GM12878 (cell line): ENCODE measurements around the gene ZNF791. TPM values are rescaled to one million over a fixed set of nuclear protein-coding genes. Genes with fewer than 3 reads are reported as not detected.
A peak's percentile ranks its signal among the peaks of the same experiment; 100 is the strongest.

Source experiments
- ATAC-seq: fragments of 200-7000 bp; cut with Tn5 transposase; 3 replicates; pipeline ENCODE4 v1.9.1; 2020; ENCODE audit warnings: mild to moderate bottlenecking, moderate library complexity
- BruUV-seq: library from RNA; stranded (reverse); fragments of 400-500 nt; replicated peaks from 2 replicates; lab custom pipeline; 2021; lab: Mats Ljungman, UMichigan
- CTCF ChIA-PET: fragments of 300-600 bp; sonication (Branson Sonifier 250); formaldehyde crosslinking; extraction: SDS; loops from one replicate; lab custom pipeline; 2021; ENCODE audit warnings: inconsistent platforms; lab: Yijun Ruan, JAX
- POLR2A ChIA-PET: fragments of 350-600 bp; formaldehyde crosslinking; extraction: SDS; loops from one replicate; lab custom pipeline; 2021; ENCODE audit warnings: inconsistent platforms; lab: Charles Lee
- RAD21 ChIA-PET: fragments of 300-600 bp; sonication (Branson Sonifier 250); formaldehyde crosslinking; loops from one replicate; lab custom pipeline; 2023; ENCODE audit warnings: antibody characterized with exemption; ENCODE audit not compliant: unreplicated experiment; lab: Charles Lee
- SMC1A ChIA-PET: fragments of 300-600 bp; sonication (Branson Sonifier 250); formaldehyde crosslinking; loops from one replicate; lab custom pipeline; 2023; ENCODE audit not compliant: unreplicated experiment, uncharacterized antibody; lab: Charles Lee
- DNase-seq: peaks from one replicate; pipeline ENCODE4 v3.0.0-alpha.2; 2011; ENCODE audit warnings: low read depth, low spot score
- FAIRE-seq: peaks from 3 replicates; lab custom pipeline; 2011; peaks lifted over from hg19 to GRCh38; lab: Jason Lieb, UNC
- H2AFZ ChIP-seq: 2 replicates; pipeline ENCODE4 v1.6.0; 2011; ENCODE audit warnings: low read depth, low read length, control low read depth; ENCODE audit not compliant: control insufficient read depth
- H3K27ac ChIP-seq: 2 replicates; pipeline ENCODE4 v1.5.1; 2011; ENCODE audit warnings: control low read depth; ENCODE audit not compliant: control insufficient read depth, insufficient read depth
- H3K27me3 ChIP-seq, 2 experiments: replicated peaks in 1 of 2; 2 replicates each; pipeline versions ENCODE4 v1.6.0 to v1.6.1; 2011; ENCODE audit warnings: low read length in 1 of 2; ENCODE audit not compliant: control insufficient read depth in 2 of 2, insufficient read depth in 2 of 2
- H3K36me3 ChIP-seq, 2 experiments: 2 replicates each; pipeline ENCODE4 v1.5.1; 2011; ENCODE audit warnings: low read length in 1 of 2; ENCODE audit not compliant: control insufficient read depth in 2 of 2, insufficient read depth in 2 of 2
- H3K4me1 ChIP-seq: 2 replicates; pipeline ENCODE4 v1.6.1; 2011; ENCODE audit warnings: mild to moderate bottlenecking, low read length, moderate library complexity, mixed read lengths; ENCODE audit not compliant: control insufficient read depth, insufficient read depth
- H3K4me2 ChIP-seq: 2 replicates; pipeline ENCODE4 v1.6.0; 2011; ENCODE audit warnings: control low read depth; ENCODE audit not compliant: control insufficient read depth, insufficient read depth
- H3K4me3 ChIP-seq: fragments of 200-600 bp; sonication (generic); 2 replicates; pipeline ENCODE4 v1.5.1; 2016
- H3K79me2 ChIP-seq: 2 replicates; pipeline ENCODE4 v1.6.0; 2011; ENCODE audit warnings: low read length; ENCODE audit not compliant: control insufficient read depth, insufficient read depth
- H3K9ac ChIP-seq: 2 replicates; pipeline ENCODE4 v1.8.0; 2011; ENCODE audit warnings: low read length, control low read depth, mixed read lengths; ENCODE audit not compliant: control insufficient read depth, insufficient read depth
- H3K9me3 ChIP-seq: replicated peaks from 3 replicates; pipeline ENCODE4 v1.5.1; 2011; ENCODE audit warnings: mild to moderate bottlenecking, low read length; ENCODE audit not compliant: control insufficient read depth, insufficient read depth
- H4K20me1 ChIP-seq: 2 replicates; pipeline ENCODE4 v1.6.0; 2011; ENCODE audit not compliant: control insufficient read depth, insufficient read depth
- BACH1 ChIP-seq: fragments of 450-650 bp; IDR thresholded peaks from 2 replicates; pipeline ENCODE4 v1.6.1; 2017; ENCODE audit warnings: mild to moderate bottlenecking, borderline replicate concordance
- CBX5 ChIP-seq: sonication (generic); IDR thresholded peaks from 2 replicates; pipeline ENCODE4 v1.6.1; 2016; ENCODE audit warnings: low read depth, moderate library complexity, mild to moderate bottlenecking, inconsistent platforms
- GABPA ChIP-seq: IDR thresholded peaks from 2 replicates; pipeline ENCODE4 v1.6.1; 2014; ENCODE audit warnings: antibody characterized with exemption, low read depth, mild to moderate bottlenecking, inconsistent platforms
- KLF5 ChIP-seq: fragments of 450-650 bp; IDR thresholded peaks from 2 replicates; pipeline ENCODE4 v1.6.1; 2014; ENCODE audit warnings: mild to moderate bottlenecking; ENCODE audit not compliant: partially characterized antibody
- MAX ChIP-seq: IDR thresholded peaks from 2 replicates; pipeline ENCODE4 v1.6.1; 2012; ENCODE audit warnings: low read depth, low read length, improper control_type of control experiment
- MYB ChIP-seq: fragments of 150-350 bp; IDR thresholded peaks from 2 replicates; pipeline ENCODE4 v1.6.1; 2014; ENCODE audit warnings: mild to moderate bottlenecking, low read depth, low read length, borderline replicate concordance
- PAX8 ChIP-seq: fragments of 450-650 bp; IDR thresholded peaks from 2 replicates; pipeline ENCODE4 v1.6.1; 2017; ENCODE audit warnings: mild to moderate bottlenecking, moderate library complexity
- SMAD1 ChIP-seq: fragments of 450-650 bp; IDR thresholded peaks from 2 replicates; pipeline ENCODE4 v1.6.1; 2018; ENCODE audit warnings: mild to moderate bottlenecking, low read depth; ENCODE audit not compliant: partially characterized antibody
- SP1 ChIP-seq: IDR thresholded peaks from one replicate; pipeline ENCODE4 v1.6.1; 2011; ENCODE audit warnings: low read depth, low read length
- SPI1 ChIP-seq: IDR thresholded peaks from 2 replicates; pipeline ENCODE4 v1.6.1; 2011; ENCODE audit warnings: low read depth, mild to moderate bottlenecking, low read length, moderate library complexity, borderline replicate concordance; ENCODE audit not compliant: insufficient read depth
- ZNF687 ChIP-seq: fragments of 450-650 bp; IDR thresholded peaks from 2 replicates; pipeline ENCODE4 v1.6.1; 2017; ENCODE audit warnings: mild to moderate bottlenecking, moderate library complexity
- WGBS: methylation state at CpG from one replicate; pipeline ENCODE4 v1.1.6; 2016; ENCODE audit warnings: low lambda C conversion rate; ENCODE audit not compliant: insufficient replicate concordance, insufficient coverage; ENCODE audit errors: missing lambda C conversion rate; 5-methylcytosine and 5-hydroxymethylcytosine counted together
- in situ Hi-C: fragments of 300-500 bp; cut with MboI; formaldehyde crosslinking; loops from 9 replicates; pipeline ENCODE4 v1.14.3; 2018; ENCODE audit warnings: mixed read lengths
- intact Hi-C: fragments of 100-400 bp; cut with micrococcal nuclease; formaldehyde crosslinking; loops from one replicate; pipeline ENCODE4 v1.14.2; 2022; ENCODE audit not compliant: unreplicated experiment
- polyA plus RNA-seq, 11 experiments: library from polyadenylated mRNA; depleted of rRNA in 4 of 11; unstranded in 6 of 11; stranded (reverse) in 5 of 11; fragments of >200 nt; fragmentation: Nextera tagmentation in 4 of 11; fragmentation: Illumina TruSeq in 1 of 11; extraction: Ambion mirVana in 4 of 11; extraction: Trizol in 1 of 11; gene quantifications; 1 replicate in 1 of 11; 2 replicates in 10 of 11; pipeline versions ENCODE4 v1.2.1 to v1.2.3, GENCODE V29; 2011 to 2016; ENCODE audit warnings: inconsistent platforms in 2 of 11, missing spikeins in 2 of 11, low read depth in 1 of 11
- total RNA-seq, 4 experiments: library from RNA; depleted of rRNA in 3 of 4; stranded (reverse); fragments of >200 nt in 3 of 4; fragmentation: Illumina TruSeq in 1 of 4; extraction: Trizol in 1 of 4; gene quantifications; 2 replicates each; pipeline versions ENCODE4 v1.2.1 to v1.2.3, GENCODE V29; 2013 to 2021
- TF ChIP-seq, protein P1 (sequence below): fragments of 450-650 bp; IDR thresholded peaks from 2 replicates; pipeline ENCODE4 v1.6.1; 2017; ENCODE audit warnings: mild to moderate bottlenecking, moderate library complexity
- TF ChIP-seq, protein P2 (sequence below): fragments of 150-350 bp; IDR thresholded peaks from 2 replicates; pipeline ENCODE4 v1.6.1; 2014; ENCODE audit warnings: mild to moderate bottlenecking, low read depth, low read length

ZNF791 gene
- total and polyA plus RNA-seq, 10 of the 15 experiments (the other 5 are each of a cell fraction or from before 2014, with no cell fraction given): 7.5 to 24.0 (median 11.8) TPM

DNA sequence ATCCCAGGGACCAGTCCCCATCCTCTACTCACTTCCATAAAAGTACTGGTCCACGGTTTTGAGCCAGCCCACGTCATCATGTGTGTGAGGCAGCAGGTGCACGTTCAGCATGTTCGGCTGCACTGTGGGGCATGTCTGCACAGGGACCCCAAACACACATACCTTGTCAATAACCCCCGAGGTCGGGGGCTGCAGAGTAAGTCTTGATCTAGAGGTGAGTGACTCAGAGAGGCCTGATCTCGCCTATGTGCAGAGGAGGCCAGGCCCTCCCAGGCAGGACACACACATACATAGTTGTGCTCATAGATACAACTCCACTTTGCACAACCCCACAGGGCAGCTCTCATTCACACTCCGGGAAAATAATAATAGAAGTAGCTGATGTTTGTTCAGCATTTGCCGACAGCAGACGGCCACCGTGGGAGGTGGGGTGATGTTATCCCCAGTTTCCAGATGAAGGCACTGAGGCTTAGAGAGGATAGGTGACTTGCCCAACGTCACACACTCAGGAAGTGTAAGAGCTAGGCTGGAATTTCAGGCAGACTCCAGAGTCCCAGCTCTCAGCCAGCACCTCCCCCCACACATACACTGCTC lies 55.0 kb downstream of the ZNF791 start:
- Histone ChIP-seq H3K27ac (peak overlapping the region; percentile 92), H3K79me2 (peaks cover 51% of the 10 kb centered on the region), H3K27me3 (no peaks in the 10 kb centered on the region), H3K4me2 (peak overlapping the region; percentile 99), H2AFZ (peak overlapping the region; percentile 56), H3K36me3 (peaks cover 18 to 23% of the 10 kb centered on the region in 2 experiments), H3K9ac (peak overlapping the region; percentile 81), H3K4me3 (peak overlapping the region; percentile 91), H4K20me1 (no peaks in the 10 kb centered on the region), H3K9me3 (no peaks in the 10 kb centered on the region), H3K4me1 (peaks cover 29% of the 10 kb centered on the region)
- intact Hi-C loops: loop anchor here (2.0 kb wide), 1 partner anchor 53 kb away; no protein-coding TSS in a partner anchor
- CTCF ChIA-PET: interaction anchor here (0.6 to 1.9 kb wide), 8 partner anchors 12 to 1007 kb away, joined by 3 to 13 read pairs (median 4); no protein-coding TSS in a partner anchor
- RAD21 ChIA-PET: interaction anchor here (0.8 to 1.8 kb wide), 7 partner anchors 52 to 742 kb away, joined by 3 to 9 read pairs (median 4); partner anchors contain the start of genes GET3, ZNF490 and ZNF791
- 1% methylated on average over 12 of the region's 12 CpGs for WGBS
- POLR2A ChIA-PET: interaction anchor here (0.5 to 2.3 kb wide), 10 partner anchors 9 to 134 kb away, joined by 3 to 15 read pairs (median 4); partner anchors contain the start of genes DHPS, TNPO2, ZNF490 and ZNF791
- DNase-seq: no peak
- SMC1A ChIA-PET: interaction anchor here (1.1 to 2.4 kb wide), 4 partner anchors 11 to 102 kb away, joined by 3 to 10 read pairs (median 7); partner anchors contain the start of genes ZNF490 and ZNF791
- peak; percentile 14 for ATAC-seq
- in situ Hi-C loops: no loop called here
- no peak for FAIRE-seq
- BruUV-seq: TSS peak; percentile 68
- TF ChIP-seq, protein P1, sequence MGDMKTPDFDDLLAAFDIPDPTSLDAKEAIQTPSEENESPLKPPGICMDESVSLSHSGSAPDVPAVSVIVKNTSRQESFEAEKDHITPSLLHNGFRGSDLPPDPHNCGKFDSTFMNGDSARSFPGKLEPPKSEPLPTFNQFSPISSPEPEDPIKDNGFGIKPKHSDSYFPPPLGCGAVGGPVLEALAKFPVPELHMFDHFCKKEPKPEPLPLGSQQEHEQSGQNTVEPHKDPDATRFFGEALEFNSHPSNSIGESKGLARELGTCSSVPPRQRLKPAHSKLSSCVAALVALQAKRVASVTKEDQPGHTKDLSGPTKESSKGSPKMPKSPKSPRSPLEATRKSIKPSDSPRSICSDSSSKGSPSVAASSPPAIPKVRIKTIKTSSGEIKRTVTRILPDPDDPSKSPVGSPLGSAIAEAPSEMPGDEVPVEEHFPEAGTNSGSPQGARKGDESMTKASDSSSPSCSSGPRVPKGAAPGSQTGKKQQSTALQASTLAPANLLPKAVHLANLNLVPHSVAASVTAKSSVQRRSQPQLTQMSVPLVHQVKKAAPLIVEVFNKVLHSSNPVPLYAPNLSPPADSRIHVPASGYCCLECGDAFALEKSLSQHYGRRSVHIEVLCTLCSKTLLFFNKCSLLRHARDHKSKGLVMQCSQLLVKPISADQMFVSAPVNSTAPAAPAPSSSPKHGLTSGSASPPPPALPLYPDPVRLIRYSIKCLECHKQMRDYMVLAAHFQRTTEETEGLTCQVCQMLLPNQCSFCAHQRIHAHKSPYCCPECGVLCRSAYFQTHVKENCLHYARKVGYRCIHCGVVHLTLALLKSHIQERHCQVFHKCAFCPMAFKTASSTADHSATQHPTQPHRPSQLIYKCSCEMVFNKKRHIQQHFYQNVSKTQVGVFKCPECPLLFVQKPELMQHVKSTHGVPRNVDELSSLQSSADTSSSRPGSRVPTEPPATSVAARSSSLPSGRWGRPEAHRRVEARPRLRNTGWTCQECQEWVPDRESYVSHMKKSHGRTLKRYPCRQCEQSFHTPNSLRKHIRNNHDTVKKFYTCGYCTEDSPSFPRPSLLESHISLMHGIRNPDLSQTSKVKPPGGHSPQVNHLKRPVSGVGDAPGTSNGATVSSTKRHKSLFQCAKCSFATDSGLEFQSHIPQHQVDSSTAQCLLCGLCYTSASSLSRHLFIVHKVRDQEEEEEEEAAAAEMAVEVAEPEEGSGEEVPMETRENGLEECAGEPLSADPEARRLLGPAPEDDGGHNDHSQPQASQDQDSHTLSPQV: no peak
- TF ChIP-seq PAX8 (no peak), MAX (no peak), BACH1 (no peak), KLF5 (no peak), SP1 (peak; percentile 2), SPI1 (no peak), MYB (no peak), CBX5 (no peak), GABPA (no peak), SMAD1 (no peak), ZNF687 (no peak)
- TF ChIP-seq, protein P2, sequence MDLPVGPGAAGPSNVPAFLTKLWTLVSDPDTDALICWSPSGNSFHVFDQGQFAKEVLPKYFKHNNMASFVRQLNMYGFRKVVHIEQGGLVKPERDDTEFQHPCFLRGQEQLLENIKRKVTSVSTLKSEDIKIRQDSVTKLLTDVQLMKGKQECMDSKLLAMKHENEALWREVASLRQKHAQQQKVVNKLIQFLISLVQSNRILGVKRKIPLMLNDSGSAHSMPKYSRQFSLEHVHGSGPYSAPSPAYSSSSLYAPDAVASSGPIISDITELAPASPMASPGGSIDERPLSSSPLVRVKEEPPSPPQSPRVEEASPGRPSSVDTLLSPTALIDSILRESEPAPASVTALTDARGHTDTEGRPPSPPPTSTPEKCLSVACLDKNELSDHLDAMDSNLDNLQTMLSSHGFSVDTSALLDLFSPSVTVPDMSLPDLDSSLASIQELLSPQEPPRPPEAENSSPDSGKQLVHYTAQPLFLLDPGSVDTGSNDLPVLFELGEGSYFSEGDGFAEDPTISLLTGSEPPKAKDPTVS: no peak
